Hepatocyte (in vitro differentiated cells): Measurements from ENCODE around the gene ZP1. TPM values are rescaled to one million over a fixed set of nuclear protein-coding genes. Genes with fewer than 3 reads are reported as not detected.
"Not testable (repeated sequence)": the region's sequence is repeated elsewhere in the genome, so short reads cannot be mapped to it uniquely, and the experiment has no call there.

Source experiments
- DNase-seq: peaks from one replicate; pipeline ENCODE4 v3.0.0-alpha.2; 2016; ENCODE audit warnings: low spot score
- H2AFZ ChIP-seq: fragments of 200-600 bp; sonication (generic); 2 replicates; pipeline ENCODE4 v1.6.0; 2016; ENCODE audit warnings: antibody characterized with exemption, mild to moderate bottlenecking
- H3K27ac ChIP-seq: fragments of 200-600 bp; sonication (generic); 2 replicates; pipeline ENCODE4 v1.5.1; 2016; ENCODE audit warnings: mild to moderate bottlenecking
- H3K27me3 ChIP-seq: fragments of 200-600 bp; sonication (generic); 2 replicates; pipeline ENCODE4 v1.6.1; 2016
- H3K36me3 ChIP-seq: fragments of 200-600 bp; sonication (generic); replicated peaks from 2 replicates; pipeline ENCODE4 v1.5.1; 2016; ENCODE audit warnings: low read depth; ENCODE audit not compliant: insufficient read depth
- H3K4me1 ChIP-seq: fragments of 200-600 bp; sonication (generic); 2 replicates; pipeline ENCODE4 v1.5.1; 2016; ENCODE audit warnings: mild to moderate bottlenecking, moderate library complexity; ENCODE audit not compliant: insufficient read depth
- H3K4me2 ChIP-seq: fragments of 200-600 bp; sonication (generic); 2 replicates; pipeline ENCODE4 v1.6.0; 2016
- H3K4me3 ChIP-seq: fragments of 200-600 bp; sonication (generic); 2 replicates; pipeline ENCODE4 v1.5.1; 2016; ENCODE audit warnings: mild to moderate bottlenecking
- H3K79me2 ChIP-seq: fragments of 200-600 bp; sonication (generic); 2 replicates; pipeline ENCODE4 v1.6.0; 2017; ENCODE audit warnings: mild to moderate bottlenecking
- H3K9me2 ChIP-seq: fragments of 200-600 bp; sonication (generic); replicated peaks from 2 replicates; pipeline ENCODE4 v1.6.0; 2017; ENCODE audit warnings: mild to moderate bottlenecking; ENCODE audit not compliant: insufficient read depth
- H3K9me3 ChIP-seq: fragments of 200-600 bp; sonication (generic); 2 replicates; pipeline ENCODE4 v1.5.1; 2016; ENCODE audit warnings: low read depth, mild to moderate bottlenecking
- H4K20me1 ChIP-seq: fragments of 200-600 bp; sonication (generic); 2 replicates; pipeline ENCODE4 v1.6.0; 2016; ENCODE audit warnings: mild to moderate bottlenecking; ENCODE audit not compliant: insufficient read depth, poor library complexity, severe bottlenecking
- EZH2 ChIP-seq: fragments of 200-600 bp; sonication (generic); IDR thresholded peaks from 2 replicates; pipeline ENCODE4 v1.6.1; 2016; ENCODE audit warnings: antibody characterized with exemption, mild to moderate bottlenecking, borderline replicate concordance
- EZH2phosphoT487 ChIP-seq: fragments of 200-600 bp; sonication (generic); IDR thresholded peaks from one replicate; pipeline ENCODE4 v1.6.1; 2018; ENCODE audit warnings: antibody characterized with exemption, mild to moderate bottlenecking, low read depth, moderate library complexity; ENCODE audit not compliant: unreplicated experiment, severe bottlenecking
- WGBS: methylation state at CpG from one replicate; pipeline ENCODE4 v1.1.6; 2016; ENCODE audit warnings: low lambda C conversion rate; ENCODE audit errors: missing lambda C conversion rate; 5-methylcytosine and 5-hydroxymethylcytosine counted together
- polyA plus RNA-seq: library from polyadenylated mRNA; unstranded; fragments of >200 nt; fragmentation: Nextera tagmentation; extraction: Ambion mirVana; gene quantifications from 2 replicates; pipeline ENCODE4 v1.2.1, GENCODE V29; 2016
- total RNA-seq: library from RNA; depleted of rRNA; stranded (reverse); fragments of >200 nt; gene quantifications from 2 replicates; pipeline ENCODE4 v1.2.3, GENCODE V29; 2014
- TF ChIP-seq, protein P1 (sequence below): fragments of 200-600 bp; sonication (generic); IDR thresholded peaks from 2 replicates; pipeline ENCODE4 v1.5.1; 2016; ENCODE audit warnings: antibody characterized with exemption, mild to moderate bottlenecking; ENCODE audit not compliant: poor library complexity

Gene ZP1, protein sequence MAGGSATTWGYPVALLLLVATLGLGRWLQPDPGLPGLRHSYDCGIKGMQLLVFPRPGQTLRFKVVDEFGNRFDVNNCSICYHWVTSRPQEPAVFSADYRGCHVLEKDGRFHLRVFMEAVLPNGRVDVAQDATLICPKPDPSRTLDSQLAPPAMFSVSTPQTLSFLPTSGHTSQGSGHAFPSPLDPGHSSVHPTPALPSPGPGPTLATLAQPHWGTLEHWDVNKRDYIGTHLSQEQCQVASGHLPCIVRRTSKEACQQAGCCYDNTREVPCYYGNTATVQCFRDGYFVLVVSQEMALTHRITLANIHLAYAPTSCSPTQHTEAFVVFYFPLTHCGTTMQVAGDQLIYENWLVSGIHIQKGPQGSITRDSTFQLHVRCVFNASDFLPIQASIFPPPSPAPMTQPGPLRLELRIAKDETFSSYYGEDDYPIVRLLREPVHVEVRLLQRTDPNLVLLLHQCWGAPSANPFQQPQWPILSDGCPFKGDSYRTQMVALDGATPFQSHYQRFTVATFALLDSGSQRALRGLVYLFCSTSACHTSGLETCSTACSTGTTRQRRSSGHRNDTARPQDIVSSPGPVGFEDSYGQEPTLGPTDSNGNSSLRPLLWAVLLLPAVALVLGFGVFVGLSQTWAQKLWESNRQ
- 0.12 TPM in 1 of 2 replicates, not detected in the other for total RNA-seq
- polyA plus RNA-seq = 0.32 and 1.6 TPM in 2 replicates

DNA sequence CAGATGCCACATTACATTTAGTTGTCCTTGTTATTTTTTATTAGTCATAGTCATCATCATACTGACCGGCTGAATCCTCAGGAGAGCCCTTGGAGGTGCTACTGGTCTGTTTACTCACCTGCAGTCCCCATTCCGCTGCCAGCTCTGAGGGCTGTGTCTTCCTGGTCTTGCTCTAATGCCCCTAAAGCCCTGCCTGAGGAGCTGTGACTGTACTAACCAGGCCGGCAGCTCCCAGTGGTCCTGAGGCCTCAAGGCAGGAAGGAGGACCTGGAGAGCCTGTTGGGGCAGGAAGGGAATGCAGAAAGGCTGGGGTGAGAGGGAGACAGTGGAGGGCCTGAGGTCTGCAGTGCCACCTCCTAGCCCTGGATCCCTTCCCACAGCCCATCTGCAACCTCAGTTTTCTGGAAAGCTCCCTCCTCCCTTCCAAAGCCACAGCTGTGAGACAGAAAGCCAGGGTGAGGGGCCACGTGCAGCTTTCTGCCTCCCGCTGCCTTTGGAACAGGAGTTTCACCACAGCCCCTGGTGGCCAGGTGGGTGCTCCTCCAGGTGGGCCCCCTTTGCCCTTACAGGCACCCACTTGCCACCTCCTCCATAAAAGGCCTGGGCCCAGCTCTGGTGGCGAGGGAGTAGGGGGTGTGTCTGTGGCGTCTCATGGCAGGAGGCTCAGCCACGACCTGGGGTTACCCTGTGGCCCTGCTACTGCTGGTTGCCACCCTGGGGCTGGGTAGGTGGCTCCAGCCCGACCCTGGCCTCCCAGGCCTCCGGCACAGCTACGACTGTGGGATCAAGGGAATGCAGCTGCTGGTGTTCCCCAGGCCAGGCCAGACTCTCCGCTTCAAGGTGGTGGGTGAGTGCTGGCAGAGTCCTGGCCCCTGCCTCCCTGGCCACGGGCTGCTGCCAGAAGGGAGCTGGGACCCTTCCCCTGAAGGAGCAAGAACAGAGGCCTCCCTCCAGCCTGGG, at the start of gene ZP1:
Gene ZP1, plus strand, starts transcription at position 632 of the 960 bp plus-strand sequence. Its CDS starts 20 bp downstream, at position 652.
- H3K27ac ChIP-seq = no peak within 1 kb of the TSS
- TF ChIP-seq EZH2 (no peak), EZH2phosphoT487 (no peak)
- TF ChIP-seq, protein P1, sequence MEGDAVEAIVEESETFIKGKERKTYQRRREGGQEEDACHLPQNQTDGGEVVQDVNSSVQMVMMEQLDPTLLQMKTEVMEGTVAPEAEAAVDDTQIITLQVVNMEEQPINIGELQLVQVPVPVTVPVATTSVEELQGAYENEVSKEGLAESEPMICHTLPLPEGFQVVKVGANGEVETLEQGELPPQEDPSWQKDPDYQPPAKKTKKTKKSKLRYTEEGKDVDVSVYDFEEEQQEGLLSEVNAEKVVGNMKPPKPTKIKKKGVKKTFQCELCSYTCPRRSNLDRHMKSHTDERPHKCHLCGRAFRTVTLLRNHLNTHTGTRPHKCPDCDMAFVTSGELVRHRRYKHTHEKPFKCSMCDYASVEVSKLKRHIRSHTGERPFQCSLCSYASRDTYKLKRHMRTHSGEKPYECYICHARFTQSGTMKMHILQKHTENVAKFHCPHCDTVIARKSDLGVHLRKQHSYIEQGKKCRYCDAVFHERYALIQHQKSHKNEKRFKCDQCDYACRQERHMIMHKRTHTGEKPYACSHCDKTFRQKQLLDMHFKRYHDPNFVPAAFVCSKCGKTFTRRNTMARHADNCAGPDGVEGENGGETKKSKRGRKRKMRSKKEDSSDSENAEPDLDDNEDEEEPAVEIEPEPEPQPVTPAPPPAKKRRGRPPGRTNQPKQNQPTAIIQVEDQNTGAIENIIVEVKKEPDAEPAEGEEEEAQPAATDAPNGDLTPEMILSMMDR = no peak

GRCh38 chr11:60818057-60818456, 49.3 kb upstream of the ZP1 start:
- Histone ChIP-seq H3K9me2 (no peaks in the 10 kb centered on the region), H3K79me2 (no peaks in the 10 kb centered on the region), H3K4me2 (no peak overlapping the region), H3K36me3 (no peaks in the 10 kb centered on the region), H3K27me3 (no peaks in the 10 kb centered on the region), H3K4me1 (no peaks in the 10 kb centered on the region), H3K9me3 (peaks cover 2% of the 10 kb centered on the region), H2AFZ (no peak overlapping the region), H3K4me3 (no peak overlapping the region), H4K20me1 (no peaks in the 10 kb centered on the region), H3K27ac (no peak overlapping the region)
- 82% methylated on average over 4 of the region's 4 CpGs for WGBS
- TF ChIP-seq EZH2phosphoT487 = no peak
- TF ChIP-seq, protein P1 = no peak
- TF ChIP-seq EZH2 = no peak
- DNase-seq = no peak

More for the DNA sequence above, at the start of gene ZP1:
- Histone ChIP-seq H3K36me3 (no peaks in the 10 kb centered on the region), H2AFZ (no peak within 1 kb of the TSS), H3K4me3 (no peak within 1 kb of the TSS), H3K9me2 (no peaks in the 10 kb centered on the region), H3K9me3 (no peaks in the 10 kb centered on the region), H4K20me1 (no peaks in the 10 kb centered on the region), H3K27me3 (no peaks in the 10 kb centered on the region), H3K79me2 (no peaks in the 10 kb centered on the region), H3K4me2 (no peak within 1 kb of the TSS), H3K4me1 (no peaks in the 10 kb centered on the region)
- 69% methylated on average over 13 of the region's 13 CpGs for WGBS
- no peak for DNase-seq

DNA sequence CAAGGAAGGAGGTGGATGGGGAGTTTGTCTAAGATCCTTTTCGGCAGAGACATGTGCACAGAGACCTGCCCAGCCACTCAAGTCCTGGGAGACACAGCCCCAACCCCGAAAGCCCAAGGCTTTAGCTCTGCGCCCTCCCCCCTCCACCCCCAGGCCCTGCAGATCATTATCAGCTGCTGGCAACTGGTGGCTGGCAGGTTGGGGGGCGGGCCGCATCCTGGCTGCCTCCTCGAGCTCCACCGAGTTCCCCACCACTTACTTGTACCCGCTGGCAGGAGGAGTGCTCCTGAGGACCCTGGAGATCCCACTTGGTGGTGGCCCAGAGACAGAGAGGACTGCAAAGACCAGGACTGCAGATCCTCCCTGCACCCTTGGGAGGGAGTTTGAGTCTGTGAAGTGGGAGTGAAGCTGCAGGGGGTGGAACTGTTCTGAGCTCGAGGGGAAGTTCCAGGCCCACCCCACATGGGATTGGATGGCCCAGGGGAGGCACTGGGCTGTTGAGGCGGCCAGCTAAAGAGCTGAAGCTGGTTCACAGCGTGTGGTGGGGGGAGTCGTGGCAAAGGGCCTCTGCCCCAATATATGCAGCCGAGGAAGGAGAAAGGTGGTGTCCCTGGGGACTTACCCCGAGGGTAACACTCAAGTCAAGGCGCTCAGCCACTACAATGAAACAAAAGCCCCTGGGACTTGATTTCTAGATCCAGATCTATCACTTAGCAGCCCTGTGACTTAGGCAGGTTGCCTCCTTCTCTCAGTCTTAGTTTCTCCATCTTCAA, 45.3 kb upstream of the ZP1 start:
- H3K9me2 ChIP-seq = no peaks in the 10 kb centered on the region
- no peaks in the 10 kb centered on the region for H3K27me3 ChIP-seq
- no peak for DNase-seq
- no peaks in the 10 kb centered on the region for H3K79me2 ChIP-seq
- H3K4me2 ChIP-seq = no peak overlapping the region
- H2AFZ ChIP-seq = no peak overlapping the region
- no peak overlapping the region for H3K4me3 ChIP-seq
- no peaks in the 10 kb centered on the region for H3K4me1 ChIP-seq
- WGBS = 70% methylated on average over 15 of the region's 15 CpGs
- no peaks in the 10 kb centered on the region for H4K20me1 ChIP-seq
- TF ChIP-seq, protein P1 = no peak
- TF ChIP-seq EZH2 (no peak), EZH2phosphoT487 (no peak)
- no peaks in the 10 kb centered on the region for H3K36me3 ChIP-seq
- no peaks in the 10 kb centered on the region for H3K9me3 ChIP-seq
- no peak overlapping the region for H3K27ac ChIP-seq

GRCh38 chr11:60823745-60824306, 43.5 kb upstream of the ZP1 start:
- not testable (repeated sequence) for H3K79me2 ChIP-seq, H3K9me3 ChIP-seq, H3K27me3 ChIP-seq, H2AFZ ChIP-seq, DNase-seq, H3K27ac ChIP-seq, H4K20me1 ChIP-seq, H3K4me1 ChIP-seq, H3K4me3 ChIP-seq, H3K36me3 ChIP-seq, H3K9me2 ChIP-seq, H3K4me2 ChIP-seq
- WGBS = 88% methylated on average over 5 of the region's 5 CpGs
